GM19099 (cell line): ENCODE measurements around the gene MC3R.

ENCODE experiments used
- POLR2A ChIP-seq: IDR thresholded peaks from 3 replicates; pipeline ENCODE4 v1.6.1; 2011; ENCODE audit warnings: low read depth; ENCODE audit not compliant: insufficient read length; ENCODE audit errors: extremely low read depth

The MC3R gene

DNA sequence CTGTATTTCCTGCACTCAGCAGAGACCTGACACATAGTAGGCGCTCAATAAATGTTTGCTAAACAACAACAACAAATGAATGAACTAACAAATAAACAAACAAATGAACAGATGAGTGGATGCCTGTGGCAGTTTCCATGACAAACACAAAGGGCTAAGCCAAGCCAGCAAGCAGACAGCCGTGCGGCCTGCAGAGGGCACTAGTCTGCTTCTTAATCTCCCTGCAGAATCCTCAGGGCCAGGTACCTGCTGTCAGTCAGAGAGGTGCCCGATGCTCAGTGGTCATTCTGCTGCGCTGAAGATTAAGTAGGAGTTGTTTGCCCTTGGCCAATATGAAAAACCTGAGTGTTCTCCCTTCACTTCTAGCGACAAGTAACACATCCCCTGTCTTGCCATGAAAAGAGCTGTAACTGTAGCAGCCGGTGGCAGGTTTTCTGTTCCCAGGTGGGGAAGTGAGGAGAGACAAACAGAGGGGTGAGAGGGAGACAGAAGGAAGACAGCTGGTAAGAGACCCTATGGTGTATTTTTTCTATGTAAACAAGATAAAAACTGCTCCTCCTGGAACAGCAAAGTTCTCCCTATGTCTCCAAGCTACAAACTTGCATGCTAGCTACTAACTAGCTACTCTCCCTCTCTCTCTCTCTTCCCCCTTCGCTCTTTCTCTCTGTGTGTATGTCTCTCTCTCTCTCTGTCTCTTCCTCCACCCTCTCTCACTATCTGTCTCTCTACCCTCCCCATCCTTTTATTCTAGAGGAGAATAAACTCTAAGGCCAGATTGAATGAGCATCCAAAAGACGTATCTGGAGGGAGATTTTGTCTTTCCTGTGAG lies at the start of gene MC3R:
MC3R (plus strand) TSS at position 779 of the 829 bp plus-strand sequence. CDS start 112 bp downstream, outside the sequence.
- TF ChIP-seq POLR2A = no peak

DNA sequence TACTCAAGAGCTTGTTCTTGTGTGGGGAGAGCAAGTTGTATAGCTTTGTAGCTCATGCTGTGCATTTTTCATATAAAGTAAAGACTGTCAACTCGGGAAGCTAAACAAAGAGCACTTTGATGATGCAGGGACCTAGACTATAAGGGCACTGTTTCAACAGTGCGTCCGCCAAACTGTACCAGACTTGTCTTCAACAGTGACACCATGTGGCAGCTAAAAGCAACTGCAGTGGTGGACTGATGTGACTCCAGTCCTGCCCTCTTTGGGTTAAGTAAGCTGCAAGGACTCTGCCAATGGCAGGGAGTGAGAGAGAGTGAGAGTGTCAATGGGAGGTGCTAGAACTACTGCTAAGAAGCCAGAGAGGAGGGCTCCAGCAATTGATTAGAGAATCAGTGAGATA lies 48.1 kb upstream of the MC3R start:
- TF ChIP-seq POLR2A = no peak

DNA sequence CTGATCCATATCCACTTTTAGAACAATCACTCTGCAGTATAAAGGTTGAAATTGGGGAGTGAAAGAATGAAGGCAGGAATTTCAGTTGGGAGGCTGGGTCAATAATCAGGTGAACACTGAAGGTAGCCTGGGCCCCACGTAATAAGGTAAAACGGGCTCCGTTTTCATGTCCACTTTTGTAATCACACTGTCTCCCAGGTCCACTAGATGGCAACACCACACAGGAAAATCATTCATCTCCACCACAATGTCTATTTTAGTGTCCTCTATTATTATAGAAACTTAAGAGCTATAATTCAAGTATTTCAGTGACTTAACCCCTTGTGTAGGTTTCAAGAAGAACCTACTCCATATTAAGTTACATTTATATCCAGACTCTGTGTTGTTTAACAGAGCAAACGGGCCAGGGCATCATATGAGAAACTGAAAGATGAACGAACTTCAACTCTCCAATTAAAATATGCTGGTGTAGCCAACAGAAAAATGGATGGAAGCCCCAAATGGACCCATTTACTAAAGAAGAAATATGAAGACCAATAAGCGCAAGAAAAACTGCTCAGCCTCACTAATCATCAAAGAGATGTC lies 45.9 kb upstream of the MC3R start:
- TF ChIP-seq POLR2A = no peak

DNA sequence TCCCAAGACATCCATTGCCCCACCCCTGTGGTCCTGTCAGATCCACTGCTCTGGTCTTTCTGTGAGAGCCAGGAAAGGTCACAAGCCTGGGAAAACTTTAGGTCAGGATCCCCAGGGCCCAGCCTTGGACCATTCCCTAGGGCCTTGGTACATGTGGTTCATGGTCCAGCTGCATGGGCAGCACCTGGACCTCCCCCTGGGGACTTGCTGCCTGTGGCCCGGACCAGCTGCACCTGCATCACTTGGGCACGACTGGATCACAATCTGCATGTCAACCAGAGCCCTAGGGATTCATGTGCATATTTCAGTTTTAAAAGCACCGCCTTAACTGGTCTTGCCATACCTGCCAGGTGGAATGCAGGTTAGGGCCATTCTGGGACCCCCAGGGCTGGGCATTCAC lies 44.3 kb upstream of the MC3R start:
- no peak for TF ChIP-seq POLR2A

DNA sequence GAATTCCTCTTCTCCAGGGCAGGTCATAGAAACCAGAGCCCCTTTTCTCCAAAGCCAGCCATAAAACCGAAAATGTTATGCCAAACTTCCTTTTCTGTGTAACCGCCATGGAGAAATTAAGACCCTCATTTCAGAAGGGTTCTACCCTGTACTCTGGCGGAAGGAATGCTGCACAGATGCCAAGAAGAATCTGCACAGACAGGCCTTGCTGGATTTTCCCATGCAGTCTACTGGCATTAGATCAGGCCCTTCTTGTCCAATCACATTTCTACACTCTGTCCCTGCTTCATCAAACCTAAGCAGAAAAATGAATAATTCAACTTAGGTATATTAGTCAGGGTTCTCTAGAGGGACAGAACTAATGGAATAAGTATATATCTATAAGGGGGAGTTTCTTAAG lies 43.2 kb upstream of the MC3R start:
- TF ChIP-seq POLR2A = no peak

DNA sequence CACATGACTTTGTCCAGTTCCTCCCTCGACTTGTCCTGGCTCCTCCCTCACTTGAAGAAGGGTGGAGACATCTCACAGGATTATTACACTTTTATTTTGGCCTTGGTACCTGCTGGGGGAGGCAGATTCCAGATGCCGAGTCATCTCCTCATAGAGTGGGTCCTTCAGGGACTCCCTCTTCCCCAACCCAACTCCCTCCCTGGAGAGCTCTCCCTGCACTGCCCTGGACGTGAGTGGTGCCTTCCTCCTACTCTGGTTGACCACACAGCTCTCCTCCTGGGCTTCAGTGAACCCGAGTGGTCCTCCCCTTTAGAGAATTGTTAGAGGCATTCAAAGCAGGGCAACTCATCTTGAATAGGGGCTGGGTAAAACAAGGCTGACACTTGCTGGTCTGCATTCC lies 40.9 kb upstream of the MC3R start:
- no peak for TF ChIP-seq POLR2A

DNA sequence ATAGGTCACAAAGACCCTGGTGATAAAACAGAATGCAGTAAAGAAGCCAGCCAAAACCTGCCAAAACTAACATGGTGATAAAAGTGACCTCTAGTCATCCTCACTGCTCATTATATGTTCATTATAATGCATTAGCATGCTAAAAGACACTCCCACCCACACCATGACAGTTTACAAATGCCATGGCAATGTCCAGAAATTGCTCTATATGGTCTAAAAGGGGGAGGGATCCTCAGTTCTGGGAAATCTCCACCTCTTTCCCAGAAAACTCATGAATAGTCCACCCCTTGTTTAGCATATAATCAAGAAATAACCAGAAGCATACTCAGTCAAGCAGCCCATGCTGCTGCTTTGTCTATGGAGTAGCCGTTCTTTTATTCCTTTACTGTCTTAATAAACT lies 40.4 kb upstream of the MC3R start:
- no peak for TF ChIP-seq POLR2A

DNA sequence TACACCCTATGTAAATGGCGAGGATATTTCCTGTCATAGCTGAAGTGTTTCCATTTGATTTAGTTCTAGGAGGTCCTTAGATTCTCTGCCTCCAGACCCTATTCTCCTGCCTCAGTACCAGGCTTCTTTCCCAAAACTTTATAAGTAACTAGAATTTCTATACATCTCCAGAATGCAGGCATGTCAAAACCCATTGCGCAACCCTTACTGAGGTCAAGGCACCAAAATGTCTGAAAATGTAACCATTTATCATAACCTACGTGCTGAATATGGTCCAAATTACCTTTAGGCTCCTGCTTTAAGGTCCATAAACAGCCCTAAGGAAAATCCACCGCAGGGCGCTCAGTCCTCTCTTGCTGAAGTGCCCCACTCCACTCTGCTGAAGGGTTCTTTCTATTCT lies 37.5 kb upstream of the MC3R start:
- no peak for TF ChIP-seq POLR2A

DNA sequence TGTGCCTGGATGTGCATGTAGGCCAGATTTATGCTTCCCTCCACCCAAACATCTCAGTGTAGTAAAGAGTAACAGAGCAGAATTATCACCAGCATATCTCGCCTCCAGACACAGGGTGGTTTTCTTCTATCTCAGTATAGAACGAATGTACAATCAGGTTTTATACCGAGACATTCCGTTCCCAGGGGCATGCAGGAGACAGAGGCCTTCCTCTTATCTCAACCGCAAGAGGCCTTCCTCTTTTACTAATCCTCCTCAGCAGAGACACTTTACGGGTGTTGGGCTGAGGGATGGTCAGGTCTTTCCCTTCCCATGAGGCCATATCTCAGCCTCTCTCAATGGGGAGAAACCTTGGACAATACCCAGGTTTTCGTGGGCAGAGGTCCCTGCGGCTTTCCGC lies 36.4 kb upstream of the MC3R start:
- no peak for TF ChIP-seq POLR2A

DNA sequence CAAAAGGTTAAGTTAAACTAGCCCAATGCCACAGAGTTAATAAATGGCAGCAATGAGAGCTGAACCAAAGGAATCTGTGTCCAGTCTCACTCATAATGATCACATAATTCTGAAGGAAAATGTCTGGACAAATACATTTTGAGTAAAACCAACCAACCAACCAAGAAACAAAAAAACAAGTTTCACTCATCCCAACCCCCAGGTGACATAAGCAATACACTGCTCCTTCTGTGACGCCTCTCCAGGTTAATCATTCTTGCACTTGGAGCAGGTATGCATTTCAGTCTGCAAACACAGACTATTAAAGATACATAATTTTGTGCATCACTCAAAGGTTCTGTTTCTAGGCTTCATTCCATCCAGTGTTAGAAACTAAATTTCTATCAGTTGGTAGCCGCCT lies 35.2 kb upstream of the MC3R start:
- no peak for TF ChIP-seq POLR2A

DNA sequence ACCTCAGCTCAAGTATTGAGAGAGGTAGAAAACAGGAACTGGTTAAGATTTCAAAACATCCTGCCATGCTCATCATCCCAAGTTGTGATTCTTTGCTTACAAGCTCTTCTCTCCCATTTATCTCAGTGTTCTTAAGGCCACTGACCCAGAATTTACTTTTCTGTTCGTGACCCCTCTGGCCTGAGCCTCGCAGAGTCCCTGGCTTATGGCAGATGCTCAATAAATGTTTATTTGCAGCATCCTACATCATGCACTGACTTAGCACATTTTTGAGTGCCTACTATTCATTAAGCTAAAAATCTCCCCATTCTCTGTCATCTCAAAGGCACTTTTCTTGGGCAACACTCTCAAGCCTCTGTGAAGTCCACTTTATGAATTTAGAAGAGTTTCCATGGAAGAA lies 33.4 kb upstream of the MC3R start:
- TF ChIP-seq POLR2A = no peak

DNA sequence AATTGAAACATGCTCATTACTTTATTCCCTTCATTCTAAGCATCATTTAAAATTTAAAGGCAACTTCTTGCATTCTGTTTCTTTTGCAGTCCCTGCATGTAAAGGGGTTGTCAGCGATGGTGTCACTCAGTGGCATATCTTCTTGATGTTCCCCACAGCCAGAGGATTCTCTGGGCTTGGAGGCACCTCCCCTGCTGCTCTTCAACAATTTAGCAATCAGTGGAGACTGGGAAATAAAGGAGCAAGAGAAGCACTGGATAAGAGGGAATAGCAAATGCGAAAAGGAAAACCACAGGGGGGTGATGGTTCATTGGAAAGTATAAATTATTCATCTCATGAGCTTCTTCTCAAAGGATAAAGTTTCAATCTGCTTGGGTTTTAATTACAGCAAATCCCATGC lies 30.7 kb upstream of the MC3R start:
- no peak for TF ChIP-seq POLR2A

DNA sequence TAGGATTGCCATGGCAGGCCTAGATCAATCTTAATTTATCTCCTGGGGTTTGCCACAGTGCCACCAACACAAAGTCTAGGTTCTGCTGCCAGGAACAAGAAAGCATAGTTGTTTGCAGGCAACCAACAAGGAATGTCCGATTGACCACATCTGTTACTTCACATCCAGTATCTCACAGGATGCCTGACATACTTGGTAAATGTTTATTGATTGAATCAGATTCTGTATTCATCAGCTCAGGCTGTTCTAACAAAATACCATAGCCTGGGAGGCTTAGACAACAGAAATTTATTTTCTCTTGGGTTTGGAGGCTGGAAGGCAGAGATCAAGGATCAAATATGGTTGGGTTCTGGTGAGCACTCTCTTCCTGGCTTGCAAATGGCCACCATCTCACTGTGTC lies 26.3 kb upstream of the MC3R start:
- TF ChIP-seq POLR2A = no peak

DNA sequence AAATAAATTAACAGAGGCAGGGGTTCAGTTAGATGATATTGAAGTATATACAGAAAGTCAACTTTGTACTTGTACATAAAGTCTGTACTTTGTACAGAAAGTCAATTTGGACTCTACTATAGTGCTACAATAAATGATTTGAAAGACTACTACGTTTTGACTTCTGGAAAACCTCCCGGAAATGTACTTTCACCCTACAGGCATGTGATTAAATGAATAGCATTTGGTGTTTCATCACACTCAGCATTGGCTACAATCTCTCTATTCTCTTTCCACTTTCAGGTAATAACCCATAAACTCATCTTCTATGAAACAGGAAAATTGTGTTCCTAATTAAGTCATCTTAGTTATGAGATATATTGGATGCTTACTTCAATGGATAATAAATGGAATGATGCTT lies 25.6 kb upstream of the MC3R start:
- TF ChIP-seq POLR2A = no peak

DNA sequence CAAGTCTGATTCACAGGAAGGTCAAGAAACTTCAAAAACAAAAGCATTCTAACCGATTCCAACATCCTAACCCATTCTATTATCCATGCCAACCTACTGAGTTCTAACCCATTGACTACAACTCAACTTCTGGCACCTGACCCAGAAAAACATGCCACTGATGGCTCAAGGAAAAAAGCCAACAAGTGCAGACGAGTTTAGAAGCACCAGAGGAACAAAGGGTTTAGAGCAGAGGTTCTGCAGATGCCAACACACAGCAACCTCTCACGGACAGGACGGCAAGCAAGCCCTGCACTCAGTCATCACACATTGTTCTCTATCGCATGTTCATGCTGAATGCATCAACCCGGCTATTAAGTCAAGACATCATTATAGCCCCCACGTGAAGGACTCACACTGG lies 25.2 kb upstream of the MC3R start:
- TF ChIP-seq POLR2A = no peak

DNA sequence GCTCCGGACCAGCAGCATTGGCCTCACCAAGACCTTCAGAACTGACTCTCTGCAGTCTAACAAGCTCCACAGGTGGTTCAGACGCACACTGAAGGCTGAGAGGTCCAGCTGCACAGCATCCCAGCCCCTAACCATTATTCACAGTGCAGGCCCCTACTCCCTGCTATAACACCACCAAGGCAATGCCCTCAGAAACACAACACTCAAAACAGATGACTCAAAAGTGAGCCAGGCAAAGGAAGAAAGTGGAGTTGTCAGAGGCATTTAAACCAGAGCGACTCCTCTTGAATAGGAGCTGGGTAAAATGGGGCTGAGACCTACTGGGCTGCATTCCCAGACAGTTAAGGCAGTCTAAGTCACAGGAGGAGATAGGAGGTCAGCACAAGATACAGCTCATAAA lies 20.5 kb upstream of the MC3R start:
- TF ChIP-seq POLR2A = no peak

DNA sequence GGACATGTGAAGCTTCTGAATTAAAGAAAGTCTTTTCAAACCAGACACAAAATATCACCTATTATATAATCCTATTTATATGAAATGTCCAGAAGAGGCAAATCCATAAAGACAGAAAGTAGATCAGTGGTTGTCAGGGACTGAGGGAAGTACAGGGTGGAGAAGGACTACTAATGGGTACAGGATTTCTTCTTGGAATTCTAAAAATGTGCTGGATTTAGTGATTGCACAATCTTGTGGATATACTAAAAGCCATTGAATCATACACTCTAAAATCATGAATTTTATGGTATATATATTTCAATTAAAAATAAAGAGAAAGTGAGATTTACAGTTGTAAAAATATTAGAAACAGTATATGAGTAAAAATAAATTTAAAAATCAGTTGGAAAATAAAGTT lies 18.7 kb upstream of the MC3R start:
- TF ChIP-seq POLR2A = no peak

DNA sequence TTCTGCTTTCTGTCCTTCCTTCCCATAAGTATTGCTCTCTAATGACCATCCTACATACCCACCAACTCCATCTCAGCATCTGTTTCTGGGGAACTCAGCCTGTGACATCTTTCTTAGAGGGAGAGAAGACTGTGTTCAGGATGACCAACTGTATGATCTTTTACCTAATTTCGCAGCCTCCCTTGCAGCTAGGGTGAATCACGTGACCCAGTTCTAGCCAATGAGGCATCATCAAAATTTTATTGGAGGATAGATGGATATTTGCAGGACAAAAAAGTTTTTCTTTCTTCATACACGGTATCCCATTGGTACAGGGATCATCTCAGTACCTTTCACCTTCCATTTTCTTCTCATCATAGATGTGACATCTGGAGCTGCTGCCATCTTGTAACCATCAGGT lies 14.4 kb upstream of the MC3R start:
- no peak for TF ChIP-seq POLR2A

DNA sequence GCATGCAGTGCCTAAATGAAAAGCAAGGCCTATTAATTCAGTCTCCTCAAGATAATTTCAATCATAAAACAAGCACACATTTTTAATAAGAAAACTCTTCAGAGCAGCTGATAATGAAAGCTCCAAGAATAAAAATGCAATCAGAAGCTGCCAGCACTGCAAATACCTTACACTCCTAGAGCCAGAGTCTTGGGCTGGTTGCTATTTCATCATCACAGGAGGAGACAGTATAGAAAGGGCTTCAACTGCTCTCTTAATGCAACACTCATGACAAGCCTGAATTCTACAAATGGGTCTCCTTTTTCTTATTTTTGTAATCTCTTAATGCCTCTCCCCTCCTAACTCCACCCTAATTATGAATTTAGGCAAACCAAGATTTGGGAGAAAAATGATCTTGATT lies 11.2 kb upstream of the MC3R start:
- no peak for TF ChIP-seq POLR2A
